HL-60 (cell line): ENCODE data around the gene SLC25A23.

Source experiments
- DNase-seq, 2 experiments: peaks; one replicate each; pipeline ENCODE4 v3.0.0-alpha.2; 2010 to 2020; ENCODE audit warnings: low read depth in 1 of 2, low spot score in 1 of 2
- H3K27ac ChIP-seq: fragments of 250-450 bp; sonication (Bioruptor Pico); replicated peaks from 2 replicates; pipeline ENCODE4 v1.5.1; 2020; ENCODE audit warnings: mild to moderate bottlenecking, moderate library complexity
- H3K27me3 ChIP-seq: fragments of 250-450 bp; sonication (Bioruptor Pico); 2 replicates; pipeline ENCODE4 v1.5.1; 2021; ENCODE audit warnings: mild to moderate bottlenecking, moderate library complexity; ENCODE audit not compliant: insufficient read depth, poor library complexity, severe bottlenecking
- H3K4me3 ChIP-seq: replicated peaks from 2 replicates; pipeline ENCODE4 v1.5.1; 2011; ENCODE audit warnings: mild to moderate bottlenecking, control low read depth, low read length; ENCODE audit not compliant: insufficient read depth
- GABPA ChIP-seq: IDR thresholded peaks from 2 replicates; pipeline ENCODE4 v1.6.1; 2012; ENCODE audit warnings: low read depth
- POLR2AphosphoS5 ChIP-seq: IDR thresholded peaks from 2 replicates; pipeline ENCODE4 v1.6.1; 2012; ENCODE audit warnings: low read depth
- SPI1 ChIP-seq: IDR thresholded peaks from 2 replicates; pipeline ENCODE4 v1.6.1; 2012; ENCODE audit warnings: low read depth, mild to moderate bottlenecking, borderline replicate concordance
- TF ChIP-seq, protein P1 (sequence below): IDR thresholded peaks from 2 replicates; pipeline ENCODE4 v1.6.1; 2012; ENCODE audit warnings: low read depth; ENCODE audit not compliant: insufficient replicate concordance
- TF ChIP-seq, protein P2 (sequence below): IDR thresholded peaks from one replicate; pipeline ENCODE4 v1.5.1; 2011; ENCODE audit warnings: low read length, control low read depth, inconsistent platforms; ENCODE audit not compliant: insufficient read depth

SLC25A23 gene

GRCh38 chr19:6476896-6477431 lies 17.4 kb upstream of the SLC25A23 start:
- TF ChIP-seq, protein P1, sequence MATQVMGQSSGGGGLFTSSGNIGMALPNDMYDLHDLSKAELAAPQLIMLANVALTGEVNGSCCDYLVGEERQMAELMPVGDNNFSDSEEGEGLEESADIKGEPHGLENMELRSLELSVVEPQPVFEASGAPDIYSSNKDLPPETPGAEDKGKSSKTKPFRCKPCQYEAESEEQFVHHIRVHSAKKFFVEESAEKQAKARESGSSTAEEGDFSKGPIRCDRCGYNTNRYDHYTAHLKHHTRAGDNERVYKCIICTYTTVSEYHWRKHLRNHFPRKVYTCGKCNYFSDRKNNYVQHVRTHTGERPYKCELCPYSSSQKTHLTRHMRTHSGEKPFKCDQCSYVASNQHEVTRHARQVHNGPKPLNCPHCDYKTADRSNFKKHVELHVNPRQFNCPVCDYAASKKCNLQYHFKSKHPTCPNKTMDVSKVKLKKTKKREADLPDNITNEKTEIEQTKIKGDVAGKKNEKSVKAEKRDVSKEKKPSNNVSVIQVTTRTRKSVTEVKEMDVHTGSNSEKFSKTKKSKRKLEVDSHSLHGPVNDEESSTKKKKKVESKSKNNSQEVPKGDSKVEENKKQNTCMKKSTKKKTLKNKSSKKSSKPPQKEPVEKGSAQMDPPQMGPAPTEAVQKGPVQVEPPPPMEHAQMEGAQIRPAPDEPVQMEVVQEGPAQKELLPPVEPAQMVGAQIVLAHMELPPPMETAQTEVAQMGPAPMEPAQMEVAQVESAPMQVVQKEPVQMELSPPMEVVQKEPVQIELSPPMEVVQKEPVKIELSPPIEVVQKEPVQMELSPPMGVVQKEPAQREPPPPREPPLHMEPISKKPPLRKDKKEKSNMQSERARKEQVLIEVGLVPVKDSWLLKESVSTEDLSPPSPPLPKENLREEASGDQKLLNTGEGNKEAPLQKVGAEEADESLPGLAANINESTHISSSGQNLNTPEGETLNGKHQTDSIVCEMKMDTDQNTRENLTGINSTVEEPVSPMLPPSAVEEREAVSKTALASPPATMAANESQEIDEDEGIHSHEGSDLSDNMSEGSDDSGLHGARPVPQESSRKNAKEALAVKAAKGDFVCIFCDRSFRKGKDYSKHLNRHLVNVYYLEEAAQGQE: no peak
- TF ChIP-seq GABPA (no peak), SPI1 (no peak), POLR2AphosphoS5 (no peak)
- TF ChIP-seq, protein P2, sequence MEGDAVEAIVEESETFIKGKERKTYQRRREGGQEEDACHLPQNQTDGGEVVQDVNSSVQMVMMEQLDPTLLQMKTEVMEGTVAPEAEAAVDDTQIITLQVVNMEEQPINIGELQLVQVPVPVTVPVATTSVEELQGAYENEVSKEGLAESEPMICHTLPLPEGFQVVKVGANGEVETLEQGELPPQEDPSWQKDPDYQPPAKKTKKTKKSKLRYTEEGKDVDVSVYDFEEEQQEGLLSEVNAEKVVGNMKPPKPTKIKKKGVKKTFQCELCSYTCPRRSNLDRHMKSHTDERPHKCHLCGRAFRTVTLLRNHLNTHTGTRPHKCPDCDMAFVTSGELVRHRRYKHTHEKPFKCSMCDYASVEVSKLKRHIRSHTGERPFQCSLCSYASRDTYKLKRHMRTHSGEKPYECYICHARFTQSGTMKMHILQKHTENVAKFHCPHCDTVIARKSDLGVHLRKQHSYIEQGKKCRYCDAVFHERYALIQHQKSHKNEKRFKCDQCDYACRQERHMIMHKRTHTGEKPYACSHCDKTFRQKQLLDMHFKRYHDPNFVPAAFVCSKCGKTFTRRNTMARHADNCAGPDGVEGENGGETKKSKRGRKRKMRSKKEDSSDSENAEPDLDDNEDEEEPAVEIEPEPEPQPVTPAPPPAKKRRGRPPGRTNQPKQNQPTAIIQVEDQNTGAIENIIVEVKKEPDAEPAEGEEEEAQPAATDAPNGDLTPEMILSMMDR: no peak
- Histone ChIP-seq H3K27me3 (no peaks in the 10 kb centered on the region), H3K27ac (no peak overlapping the region), H3K4me3 (no peak overlapping the region)
- no peak for DNase-seq

DNA sequence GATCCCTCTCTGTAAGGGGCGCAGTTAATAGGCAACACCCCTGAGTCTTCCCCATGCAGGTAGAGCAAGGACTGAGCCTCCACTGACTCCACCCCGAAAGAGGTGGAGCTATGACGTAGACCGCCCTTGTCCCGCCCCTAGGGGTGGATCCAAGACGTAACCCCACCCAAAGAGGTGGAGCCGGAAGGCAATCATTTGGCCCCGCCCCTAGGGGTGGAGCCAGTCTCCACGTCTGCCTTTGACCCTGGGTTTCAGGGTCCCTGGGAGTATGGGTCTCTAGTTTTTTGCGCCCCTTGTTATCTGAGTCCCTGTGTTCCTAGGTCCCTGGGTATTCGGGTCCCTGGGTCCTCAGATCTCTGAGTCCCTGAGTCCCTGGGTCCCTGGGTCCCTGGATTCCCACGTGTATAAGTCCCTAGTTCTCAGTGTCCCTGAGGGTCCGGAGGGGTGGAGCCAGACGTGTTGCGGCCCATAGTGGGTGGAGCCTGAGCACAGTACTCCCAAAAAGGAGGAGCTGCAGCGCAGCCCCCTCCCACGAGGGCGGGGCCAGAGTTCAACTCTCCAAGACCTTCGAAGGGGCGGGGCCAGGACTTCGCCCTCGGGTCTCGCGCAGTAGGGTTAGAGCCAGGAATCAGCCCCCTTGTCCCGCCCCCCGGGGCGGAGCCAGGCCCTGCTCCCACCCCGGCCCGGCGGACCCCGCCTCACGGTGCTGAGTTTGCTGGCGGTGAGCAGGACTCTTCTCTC lies 16.7 kb upstream of the SLC25A23 start:
- H3K4me3 ChIP-seq: no peak overlapping the region
- no peaks in the 10 kb centered on the region for H3K27me3 ChIP-seq
- peak in 1 of 2 experiments; percentile 22 for DNase-seq
- TF ChIP-seq, protein P2: no peak
- TF ChIP-seq, protein P1: no peak
- TF ChIP-seq POLR2AphosphoS5 (no peak), GABPA (no peak), SPI1 (no peak)
- no peak overlapping the region for H3K27ac ChIP-seq

DNA sequence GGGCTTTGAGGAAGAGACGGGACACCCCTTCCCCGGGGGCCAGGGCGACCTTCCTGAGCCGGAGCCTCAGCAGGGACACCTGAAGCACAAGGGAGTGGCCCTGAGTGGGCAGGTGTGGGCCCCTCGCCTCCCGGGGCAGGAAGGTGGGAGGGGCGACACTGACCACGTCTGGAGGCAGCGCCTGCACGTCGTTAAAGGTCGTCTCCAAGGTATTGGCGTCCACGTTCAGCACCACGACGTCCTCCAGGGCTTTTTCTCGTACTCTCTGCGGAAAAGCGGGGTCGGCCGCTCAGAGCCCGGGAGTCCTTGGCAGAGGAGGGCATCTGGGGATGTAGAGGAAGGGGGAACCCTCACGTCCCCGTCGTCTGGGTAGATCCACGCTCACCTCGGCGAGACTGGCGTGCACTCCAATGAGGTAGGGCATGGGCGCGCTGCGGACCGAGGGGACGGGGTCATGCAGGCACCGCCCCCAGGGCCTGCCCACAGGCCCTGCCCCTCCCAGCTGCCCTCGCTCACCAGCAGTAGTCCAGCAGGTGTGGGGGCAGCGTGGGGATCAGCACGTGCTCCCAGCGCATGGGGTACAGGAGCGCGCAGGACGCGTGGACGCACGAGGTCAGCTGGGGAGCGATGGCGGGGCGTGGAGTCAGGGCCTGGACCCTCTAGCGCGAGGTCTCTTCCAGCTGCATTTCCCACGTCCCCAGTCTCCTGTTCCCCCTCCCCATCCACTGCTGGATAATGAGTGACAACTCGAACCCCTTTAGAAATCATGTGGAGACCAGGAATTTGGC lies 15.9 kb upstream of the SLC25A23 start:
- TF ChIP-seq SPI1: no peak
- TF ChIP-seq, protein P1: no peak
- TF ChIP-seq, protein P2: no peak
- TF ChIP-seq POLR2AphosphoS5: no peak
- TF ChIP-seq GABPA: no peak
- no peak overlapping the region for H3K27ac ChIP-seq
- no peak overlapping the region for H3K4me3 ChIP-seq
- no peak for DNase-seq
- H3K27me3 ChIP-seq: no peaks in the 10 kb centered on the region
